GM12878 (cell line): ENCODE results near the gene C15orf39. TPM values are rescaled to one million over a fixed set of nuclear protein-coding genes. Genes with fewer than 3 reads are reported as not detected.

Experiments
- ATAC-seq: fragments of 200-7000 bp; cut with Tn5 transposase; 3 replicates; pipeline ENCODE4 v1.9.1; 2020; ENCODE audit warnings: mild to moderate bottlenecking, moderate library complexity
- BruUV-seq: library from RNA; stranded (reverse); fragments of 400-500 nt; replicated peaks from 2 replicates; lab custom pipeline; 2021; lab: Mats Ljungman, UMichigan
- CTCF ChIA-PET: fragments of 300-600 bp; sonication (Branson Sonifier 250); formaldehyde crosslinking; extraction: SDS; loops from one replicate; lab custom pipeline; 2021; ENCODE audit warnings: inconsistent platforms; lab: Yijun Ruan, JAX
- POLR2A ChIA-PET: fragments of 350-600 bp; formaldehyde crosslinking; extraction: SDS; loops from one replicate; lab custom pipeline; 2021; ENCODE audit warnings: inconsistent platforms; lab: Charles Lee
- RAD21 ChIA-PET: fragments of 300-600 bp; sonication (Branson Sonifier 250); formaldehyde crosslinking; loops from one replicate; lab custom pipeline; 2023; ENCODE audit warnings: antibody characterized with exemption; ENCODE audit not compliant: unreplicated experiment; lab: Charles Lee
- SMC1A ChIA-PET: fragments of 300-600 bp; sonication (Branson Sonifier 250); formaldehyde crosslinking; loops from one replicate; lab custom pipeline; 2023; ENCODE audit not compliant: unreplicated experiment, uncharacterized antibody; lab: Charles Lee
- DNase-seq: peaks from one replicate; pipeline ENCODE4 v3.0.0-alpha.2; 2011; ENCODE audit warnings: low read depth, low spot score
- FAIRE-seq: peaks from 3 replicates; lab custom pipeline; 2011; peaks lifted over from hg19 to GRCh38; lab: Jason Lieb, UNC
- H2AFZ ChIP-seq: 2 replicates; pipeline ENCODE4 v1.6.0; 2011; ENCODE audit warnings: low read depth, low read length, control low read depth; ENCODE audit not compliant: control insufficient read depth
- H3K27ac ChIP-seq: 2 replicates; pipeline ENCODE4 v1.5.1; 2011; ENCODE audit warnings: control low read depth; ENCODE audit not compliant: control insufficient read depth, insufficient read depth
- H3K27me3 ChIP-seq, 2 experiments: replicated peaks in 1 of 2; 2 replicates each; pipeline versions ENCODE4 v1.6.0 to v1.6.1; 2011; ENCODE audit warnings: low read length in 1 of 2; ENCODE audit not compliant: control insufficient read depth in 2 of 2, insufficient read depth in 2 of 2
- H3K36me3 ChIP-seq, 2 experiments: 2 replicates each; pipeline ENCODE4 v1.5.1; 2011; ENCODE audit warnings: low read length in 1 of 2; ENCODE audit not compliant: control insufficient read depth in 2 of 2, insufficient read depth in 2 of 2
- H3K4me1 ChIP-seq: 2 replicates; pipeline ENCODE4 v1.6.1; 2011; ENCODE audit warnings: mild to moderate bottlenecking, low read length, moderate library complexity, mixed read lengths; ENCODE audit not compliant: control insufficient read depth, insufficient read depth
- H3K4me2 ChIP-seq: 2 replicates; pipeline ENCODE4 v1.6.0; 2011; ENCODE audit warnings: control low read depth; ENCODE audit not compliant: control insufficient read depth, insufficient read depth
- H3K4me3 ChIP-seq: fragments of 200-600 bp; sonication (generic); 2 replicates; pipeline ENCODE4 v1.5.1; 2016
- H3K79me2 ChIP-seq: 2 replicates; pipeline ENCODE4 v1.6.0; 2011; ENCODE audit warnings: low read length; ENCODE audit not compliant: control insufficient read depth, insufficient read depth
- H3K9ac ChIP-seq: 2 replicates; pipeline ENCODE4 v1.8.0; 2011; ENCODE audit warnings: low read length, control low read depth, mixed read lengths; ENCODE audit not compliant: control insufficient read depth, insufficient read depth
- H3K9me3 ChIP-seq: replicated peaks from 3 replicates; pipeline ENCODE4 v1.5.1; 2011; ENCODE audit warnings: mild to moderate bottlenecking, low read length; ENCODE audit not compliant: control insufficient read depth, insufficient read depth
- H4K20me1 ChIP-seq: 2 replicates; pipeline ENCODE4 v1.6.0; 2011; ENCODE audit not compliant: control insufficient read depth, insufficient read depth
- BRCA1 ChIP-seq: IDR thresholded peaks from 2 replicates; pipeline ENCODE4 v1.6.1; 2011; ENCODE audit warnings: low read depth, low read length, improper control_type of control experiment
- E2F4 ChIP-seq: IDR thresholded peaks from 2 replicates; pipeline ENCODE4 v1.6.1; 2012; ENCODE audit warnings: low read depth, low read length, improper control_type of control experiment
- FOXK2 ChIP-seq: fragments of 450-650 bp; IDR thresholded peaks from 2 replicates; pipeline ENCODE4 v1.6.1; 2017; ENCODE audit warnings: mild to moderate bottlenecking, moderate library complexity
- JUND ChIP-seq: IDR thresholded peaks from 2 replicates; pipeline ENCODE4 v1.6.1; 2012; ENCODE audit warnings: low read depth, mild to moderate bottlenecking, low read length, improper control_type of control experiment, moderate library complexity
- NFXL1 ChIP-seq: fragments of 450-650 bp; IDR thresholded peaks from 2 replicates; pipeline ENCODE4 v1.6.1; 2017; ENCODE audit warnings: antibody characterized with exemption, mild to moderate bottlenecking, borderline replicate concordance
- YY1 ChIP-seq: IDR thresholded peaks from 2 replicates; pipeline ENCODE4 v1.6.1; 2011; ENCODE audit warnings: low read depth, mild to moderate bottlenecking, low read length
- ZNF622 ChIP-seq: fragments of 450-650 bp; IDR thresholded peaks from 2 replicates; pipeline ENCODE4 v1.6.1; 2017; ENCODE audit warnings: mild to moderate bottlenecking, inconsistent platforms
- WGBS: methylation state at CpG from one replicate; pipeline ENCODE4 v1.1.6; 2016; ENCODE audit warnings: low lambda C conversion rate; ENCODE audit not compliant: insufficient replicate concordance, insufficient coverage; ENCODE audit errors: missing lambda C conversion rate; 5-methylcytosine and 5-hydroxymethylcytosine counted together
- in situ Hi-C: fragments of 300-500 bp; cut with MboI; formaldehyde crosslinking; loops from 9 replicates; pipeline ENCODE4 v1.14.3; 2018; ENCODE audit warnings: mixed read lengths
- intact Hi-C: fragments of 100-400 bp; cut with micrococcal nuclease; formaldehyde crosslinking; loops from one replicate; pipeline ENCODE4 v1.14.2; 2022; ENCODE audit not compliant: unreplicated experiment
- polyA plus RNA-seq, 11 experiments: library from polyadenylated mRNA; depleted of rRNA in 4 of 11; unstranded in 6 of 11; stranded (reverse) in 5 of 11; fragments of >200 nt; fragmentation: Nextera tagmentation in 4 of 11; fragmentation: Illumina TruSeq in 1 of 11; extraction: Ambion mirVana in 4 of 11; extraction: Trizol in 1 of 11; gene quantifications; 1 replicate in 1 of 11; 2 replicates in 10 of 11; pipeline versions ENCODE4 v1.2.1 to v1.2.3, GENCODE V29; 2011 to 2016; ENCODE audit warnings: inconsistent platforms in 2 of 11, missing spikeins in 2 of 11, low read depth in 1 of 11
- total RNA-seq, 4 experiments: library from RNA; depleted of rRNA in 3 of 4; stranded (reverse); fragments of >200 nt in 3 of 4; fragmentation: Illumina TruSeq in 1 of 4; extraction: Trizol in 1 of 4; gene quantifications; 2 replicates each; pipeline versions ENCODE4 v1.2.1 to v1.2.3, GENCODE V29; 2013 to 2021
- TF ChIP-seq, protein P1 (sequence below): fragments of 450-650 bp; IDR thresholded peaks from 2 replicates; pipeline ENCODE4 v1.6.1; 2014; ENCODE audit warnings: mild to moderate bottlenecking
- TF ChIP-seq, protein P2 (sequence below): IDR thresholded peaks from 2 replicates; pipeline ENCODE4 v1.6.1; 2011; ENCODE audit warnings: mild to moderate bottlenecking, low read depth, low read length, moderate library complexity; ENCODE audit not compliant: insufficient replicate concordance

Gene C15orf39
- total and polyA plus RNA-seq, 10 of the 15 experiments (the other 5 are each of a cell fraction or from before 2014, with no cell fraction given), result 2.3 to 139 (median 33.0) TPM

GRCh38 chr15:75186044-75186443 is 15.6 kb upstream of the C15orf39 start:
- RAD21 ChIA-PET, result no interaction called here
- POLR2A ChIA-PET, result no interaction called here
- in situ Hi-C loops (no loop called here), intact Hi-C loops (no loop called here)
- no peak overlapping the region for H3K4me3 ChIP-seq
- CTCF ChIA-PET, result no interaction called here
- H4K20me1 ChIP-seq, result no peaks in the 10 kb centered on the region
- ATAC-seq (no peak), FAIRE-seq (no peak), DNase-seq (no peak)
- H3K9me3 ChIP-seq, result no peaks in the 10 kb centered on the region; the same call in 1 of the 3 replicates
- BruUV-seq, result no TSS peak
- H3K4me1 ChIP-seq, result peaks cover 13% of the 10 kb centered on the region
- WGBS, result 74% methylated on average over 4 of the region's 4 CpGs
- H3K79me2 ChIP-seq, result no peaks in the 10 kb centered on the region
- H3K9ac ChIP-seq, result no peak overlapping the region
- H3K4me2 ChIP-seq, result no peak overlapping the region
- no peaks in the 10 kb centered on the region for H3K27me3 ChIP-seq
- SMC1A ChIA-PET, result interaction anchor here (0.6 kb wide), 1 partner anchor 28 kb away, joined by 3 read pairs; no protein-coding TSS in a partner anchor
- H3K27ac ChIP-seq, result no peak overlapping the region
- no peaks in the 10 kb centered on the region for H3K36me3 ChIP-seq
- no peak for TF ChIP-seq NFXL1
- no peak overlapping the region for H2AFZ ChIP-seq

DNA sequence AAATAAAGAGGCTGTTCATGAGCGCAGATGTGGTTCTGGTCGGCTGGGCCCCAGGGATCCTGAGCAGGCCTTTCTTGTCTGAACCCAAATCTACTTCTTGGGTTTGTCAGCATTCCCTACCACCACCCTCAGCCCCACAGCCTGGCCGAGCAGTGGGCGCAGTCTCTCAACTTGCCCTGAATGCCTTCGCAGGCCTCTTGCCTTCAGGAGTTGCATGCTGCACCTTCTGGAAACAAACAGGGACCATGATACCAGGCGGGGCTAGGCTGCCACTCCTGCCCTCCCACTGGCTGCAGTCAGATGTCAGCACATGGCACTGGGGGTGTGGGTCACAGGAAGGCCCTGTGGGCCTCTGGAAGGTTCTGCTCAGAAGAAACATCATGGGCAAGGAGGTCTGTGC is 13.2 kb upstream of the C15orf39 start:
- no peak overlapping the region for H3K9ac ChIP-seq
- FAIRE-seq (no peak), ATAC-seq (no peak), DNase-seq (no peak)
- H4K20me1 ChIP-seq, result no peaks in the 10 kb centered on the region
- intact Hi-C loops, result no loop called here
- no peak overlapping the region for H3K4me3 ChIP-seq
- ChIA-PET CTCF (interaction anchor here (0.6 kb wide), 1 partner anchor 47 kb away, joined by 3 read pairs; no protein-coding TSS in a partner anchor), RAD21 (no interaction called here), POLR2A (interaction anchor here (0.6 kb wide), 1 partner anchor 633 kb away, joined by 5 read pairs; no protein-coding TSS in a partner anchor), SMC1A (no interaction called here)
- H3K27ac ChIP-seq, result no peak overlapping the region
- BruUV-seq, result no TSS peak
- 74% methylated on average over 6 of the region's 6 CpGs for WGBS
- H3K27me3 ChIP-seq, result no peaks in the 10 kb centered on the region
- no peaks in the 10 kb centered on the region for H3K79me2 ChIP-seq
- H2AFZ ChIP-seq, result no peak overlapping the region
- no peaks in the 10 kb centered on the region; the same call in 1 of the 3 replicates for H3K9me3 ChIP-seq
- H3K36me3 ChIP-seq, result no peaks in the 10 kb centered on the region
- in situ Hi-C loops, result no loop called here
- no peak overlapping the region for H3K4me2 ChIP-seq
- H3K4me1 ChIP-seq, result peaks cover 13% of the 10 kb centered on the region
- TF ChIP-seq YY1 (no peak), JUND (no peak), ZNF622 (no peak), E2F4 (no peak), FOXK2 (no peak), BRCA1 (no peak)
- TF ChIP-seq, protein P1, sequence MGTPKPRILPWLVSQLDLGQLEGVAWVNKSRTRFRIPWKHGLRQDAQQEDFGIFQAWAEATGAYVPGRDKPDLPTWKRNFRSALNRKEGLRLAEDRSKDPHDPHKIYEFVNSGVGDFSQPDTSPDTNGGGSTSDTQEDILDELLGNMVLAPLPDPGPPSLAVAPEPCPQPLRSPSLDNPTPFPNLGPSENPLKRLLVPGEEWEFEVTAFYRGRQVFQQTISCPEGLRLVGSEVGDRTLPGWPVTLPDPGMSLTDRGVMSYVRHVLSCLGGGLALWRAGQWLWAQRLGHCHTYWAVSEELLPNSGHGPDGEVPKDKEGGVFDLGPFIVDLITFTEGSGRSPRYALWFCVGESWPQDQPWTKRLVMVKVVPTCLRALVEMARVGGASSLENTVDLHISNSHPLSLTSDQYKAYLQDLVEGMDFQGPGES, result no peak
- TF ChIP-seq, protein P2, sequence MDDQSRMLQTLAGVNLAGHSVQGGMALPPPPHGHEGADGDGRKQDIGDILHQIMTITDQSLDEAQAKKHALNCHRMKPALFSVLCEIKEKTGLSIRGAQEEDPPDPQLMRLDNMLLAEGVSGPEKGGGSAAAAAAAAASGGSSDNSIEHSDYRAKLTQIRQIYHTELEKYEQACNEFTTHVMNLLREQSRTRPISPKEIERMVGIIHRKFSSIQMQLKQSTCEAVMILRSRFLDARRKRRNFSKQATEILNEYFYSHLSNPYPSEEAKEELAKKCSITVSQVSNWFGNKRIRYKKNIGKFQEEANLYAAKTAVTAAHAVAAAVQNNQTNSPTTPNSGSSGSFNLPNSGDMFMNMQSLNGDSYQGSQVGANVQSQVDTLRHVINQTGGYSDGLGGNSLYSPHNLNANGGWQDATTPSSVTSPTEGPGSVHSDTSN, result no peak
